Epidermal melanocyte (primary cell): ENCODE data around the gene MACROD1.
"Not testable (repeated sequence)": the region's sequence is repeated elsewhere in the genome, so short reads cannot be mapped to it uniquely, and the experiment has no call there.

Experiments used
- DNase-seq: peaks from one replicate; pipeline ENCODE4 v3.0.0; 2011; ENCODE audit warnings: low spot score; ENCODE audit not compliant: insufficient read length

MACROD1 gene

GRCh38 chr11:63999349-64000025, 166.4 kb downstream of the MACROD1 start:
- DNase-seq = no peak

GRCh38 chr11:63998558-63999348, 167.2 kb downstream of the MACROD1 start:
- DNase-seq = no peak

GRCh38 chr11:63997801-63998337, 168.0 kb downstream of the MACROD1 start:
- no peak for DNase-seq

- no peak for DNase-seq
Measured at GRCh38 chr11:63997104-63997700, 168.7 kb downstream of the MACROD1 start.

GRCh38 chr11:63996512-63996911, 169.4 kb downstream of the MACROD1 start:
- no peak for DNase-seq

- DNase-seq = no peak
Measured at GRCh38 chr11:63993993-63994392, 171.9 kb downstream of the MACROD1 start.

GRCh38 chr11:63993100-63993499, 172.8 kb downstream of the MACROD1 start:
- DNase-seq = no peak

- DNase-seq = no peak
Measured at GRCh38 chr11:63991558-63991957, 174.4 kb downstream of the MACROD1 start.

GRCh38 chr11:63986932-63987513, 178.9 kb downstream of the MACROD1 start:
- no peak for DNase-seq

- DNase-seq = peak; percentile 97
Measured at GRCh38 chr11:63986156-63986931, 179.6 kb downstream of the MACROD1 start, which contains the start of gene OTUB1. TSS of gene OTUB1 (plus strand) at chr11:63986438. CDS start at chr11:63986457, 19 bp downstream.

- DNase-seq = peak; percentile 16
Measured at GRCh38 chr11:63985812-63986155, 180.1 kb downstream of the MACROD1 start.

- DNase-seq = no peak
Measured at GRCh38 chr11:63979426-63979825, 186.5 kb downstream of the MACROD1 start.

GRCh38 chr11:63978551-63979239, 187.2 kb downstream of the MACROD1 start:
- no peak for DNase-seq

- peak; percentile 96 for DNase-seq
Measured at GRCh38 chr11:63974259-63975143, 191.4 kb downstream of the MACROD1 start, which contains the start of gene COX8A. TSS of gene COX8A (plus strand) at chr11:63974620. CDS start at chr11:63974681, 61 bp downstream.

GRCh38 chr11:63973912-63974258, 192.0 kb downstream of the MACROD1 start:
- not testable (repeated sequence) for DNase-seq

GRCh38 chr11:63970902-63971301, 195.0 kb downstream of the MACROD1 start:
- no peak for DNase-seq

GRCh38 chr11:63969461-63969860, 196.5 kb downstream of the MACROD1 start:
- no peak for DNase-seq

GRCh38 chr11:63966444-63966843, 199.5 kb downstream of the MACROD1 start:
- DNase-seq = no peak

GRCh38 chr11:63963895-63964294, 202.0 kb downstream of the MACROD1 start:
- not testable (repeated sequence) for DNase-seq
